Middle frontal gyrus (tissue), 1 donor: Measurements from ENCODE around the gene ABI1.

Experiments used
- DNase-seq: peaks from one replicate; pipeline ENCODE4 v3.0.0-alpha.2; 2015; ENCODE audit warnings: low spot score; ENCODE audit errors: extremely low spot score

Gene ABI1

DNA sequence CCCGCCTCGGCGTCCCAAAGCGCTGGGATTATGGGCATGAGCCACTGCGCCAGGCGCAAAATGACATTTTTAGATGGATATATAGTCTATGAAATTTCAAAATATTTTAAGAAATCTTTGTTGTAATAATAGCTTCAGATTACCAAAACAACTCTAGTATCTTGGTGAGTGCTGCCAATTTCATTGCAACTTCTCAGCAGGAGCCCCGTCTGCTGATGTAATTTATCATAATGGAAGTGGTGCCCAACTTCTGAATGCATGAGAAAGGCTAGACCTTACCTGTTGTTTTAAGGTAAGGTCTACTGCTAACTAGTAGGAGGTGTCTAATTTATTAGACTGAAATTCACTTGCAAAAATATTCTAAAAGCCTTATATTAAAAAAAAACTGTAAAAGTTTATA, 143.3 kb downstream of the ABI1 start:
- no peak for DNase-seq

DNA sequence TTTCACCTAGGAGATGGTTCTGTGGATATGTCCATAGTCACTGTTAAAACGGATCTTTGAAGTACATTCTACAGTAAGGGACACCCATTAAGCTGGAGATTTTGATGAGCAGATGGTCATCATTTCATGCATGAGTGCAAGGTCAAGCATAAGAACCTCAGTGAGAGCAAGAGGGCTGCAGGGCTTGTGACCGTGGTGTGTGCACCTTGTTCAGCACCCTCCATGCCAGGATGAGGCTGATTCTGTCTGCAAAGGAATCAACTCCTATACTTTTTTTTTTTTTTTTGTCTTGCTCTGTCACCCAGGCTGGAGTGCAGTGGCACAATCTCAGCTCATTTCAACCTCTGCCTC, 145.6 kb downstream of the ABI1 start:
- no peak for DNase-seq

DNA sequence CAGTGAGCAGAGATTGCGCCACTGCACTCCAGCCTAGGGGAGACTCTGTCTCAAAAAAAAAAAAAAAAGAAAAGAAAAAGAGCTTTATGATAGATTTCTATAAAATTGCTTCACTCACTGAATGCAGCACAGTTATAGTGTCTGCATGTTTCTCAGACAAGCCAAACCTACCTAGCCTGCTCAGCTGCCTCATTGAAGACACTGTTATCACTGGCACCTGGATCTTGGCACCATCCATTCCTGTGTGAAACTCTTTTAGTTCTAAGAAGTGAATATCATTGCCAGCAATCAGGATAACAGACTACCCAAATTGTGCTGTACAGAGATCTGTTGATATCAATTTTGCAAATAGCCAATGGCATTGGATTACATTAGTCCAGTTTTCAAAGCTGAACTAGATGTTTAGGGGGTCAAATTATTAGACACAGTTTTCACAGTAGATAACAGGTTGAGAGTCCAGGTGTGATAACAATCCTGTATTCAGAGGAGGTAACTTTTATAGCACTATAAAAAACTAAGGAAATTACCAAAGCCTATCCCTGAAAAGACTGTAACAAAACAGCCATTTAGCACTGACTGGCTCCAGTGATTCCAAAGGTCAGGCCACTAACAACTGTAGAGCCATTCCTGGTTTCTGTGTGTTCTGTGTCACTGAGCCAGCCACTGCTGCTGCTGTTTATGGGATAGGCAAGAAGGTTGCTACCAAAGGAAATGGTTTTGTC, 146.2 kb downstream of the ABI1 start:
- no peak for DNase-seq

DNA sequence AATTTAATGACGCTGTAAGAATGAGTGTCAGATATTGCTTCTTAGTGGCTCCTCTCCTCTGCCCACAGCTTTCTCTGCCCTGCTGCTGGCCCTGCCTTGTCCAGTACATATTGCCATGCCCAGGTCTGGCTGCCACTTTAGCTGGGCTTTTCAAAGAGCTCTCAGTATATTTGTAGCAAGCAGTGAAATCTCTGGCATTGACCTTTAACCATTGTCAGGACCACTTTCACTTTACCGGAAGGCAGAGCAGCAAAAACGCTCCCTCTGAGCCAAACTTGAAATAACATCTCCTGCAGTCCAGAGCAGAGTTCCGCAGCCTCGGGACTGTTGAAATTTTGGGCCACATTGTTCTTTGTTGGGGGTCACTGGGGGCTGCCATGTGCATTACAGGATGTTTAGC, 149.4 kb downstream of the ABI1 start:
- no peak for DNase-seq

DNA sequence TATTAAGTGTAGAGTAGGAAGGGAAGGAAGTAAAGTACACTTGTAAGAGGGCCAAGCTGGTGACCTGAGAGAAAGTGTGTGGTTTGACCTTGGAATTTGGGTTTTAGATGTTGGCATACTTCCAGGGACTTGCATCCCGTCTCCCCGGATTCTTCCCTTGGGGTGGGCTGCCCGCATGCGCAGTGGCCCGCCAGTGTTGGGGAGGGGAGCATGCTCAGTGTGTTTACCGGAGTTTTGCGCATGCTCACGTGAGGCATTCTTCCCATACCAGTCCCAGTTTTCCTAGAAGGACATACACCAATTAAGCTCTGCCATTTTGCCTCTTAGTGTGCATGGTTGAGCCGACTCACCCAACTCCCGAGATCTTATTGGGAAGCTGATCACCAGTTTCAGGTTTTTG, 153.8 kb downstream of the ABI1 start:
- DNase-seq = no peak

DNA sequence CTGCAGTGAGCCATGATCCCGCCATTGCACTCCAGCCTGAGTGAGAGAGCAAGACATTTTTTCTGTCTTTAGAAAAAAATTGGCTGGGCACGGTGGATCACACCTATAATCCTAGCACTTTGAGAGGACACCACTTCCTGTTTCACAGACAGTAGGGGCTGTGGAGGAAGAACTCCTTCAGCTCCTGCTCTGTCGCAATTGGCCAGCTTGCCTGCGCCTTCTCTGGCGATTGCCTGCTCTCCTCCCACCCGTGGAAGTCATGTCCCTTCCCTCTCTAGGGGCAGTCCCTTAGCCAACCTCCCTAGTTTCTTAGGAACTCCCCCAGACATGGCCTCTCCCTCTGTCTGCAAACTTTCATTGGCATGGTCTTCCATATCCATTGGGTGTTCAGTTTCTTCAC, 154.6 kb downstream of the ABI1 start:
- no peak for DNase-seq

DNA sequence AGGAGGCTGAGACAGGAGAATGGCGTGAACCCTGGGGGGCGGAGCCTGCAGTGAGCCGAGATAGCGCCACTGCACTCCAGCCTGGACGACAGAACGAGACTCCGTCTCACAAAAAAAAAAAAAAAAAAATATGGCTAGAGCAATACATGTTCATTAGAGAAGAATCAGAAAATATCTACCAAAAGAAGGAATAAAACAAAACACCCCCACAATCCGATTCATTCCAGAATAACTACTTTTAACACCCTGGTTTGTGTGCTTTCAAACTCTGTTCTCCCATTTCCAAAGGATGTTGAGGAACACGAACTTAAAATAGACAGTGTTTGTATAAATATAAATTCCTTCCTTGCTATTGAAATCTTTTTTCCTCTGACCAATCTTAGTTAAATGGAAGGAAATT, 156.8 kb downstream of the ABI1 start:
- no peak for DNase-seq

DNA sequence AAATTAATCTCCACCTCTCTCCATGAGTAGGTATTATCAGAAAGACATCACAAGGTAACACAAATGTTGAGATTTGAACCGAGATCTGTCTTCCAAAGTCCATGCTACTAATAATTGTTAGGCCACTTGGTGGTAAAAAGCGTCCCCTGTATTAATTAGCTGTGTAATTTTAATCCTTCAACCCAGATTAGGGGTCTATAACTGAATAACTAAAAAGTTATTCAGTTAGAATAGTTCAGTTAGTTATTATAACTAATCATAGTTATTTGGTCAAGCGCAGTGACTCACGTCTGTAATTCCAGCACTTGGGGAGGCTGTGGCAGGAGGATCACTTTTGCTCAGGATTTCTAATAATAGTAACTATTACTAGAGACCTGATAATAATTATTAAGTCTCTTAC, 157.7 kb downstream of the ABI1 start:
- DNase-seq = no peak

DNA sequence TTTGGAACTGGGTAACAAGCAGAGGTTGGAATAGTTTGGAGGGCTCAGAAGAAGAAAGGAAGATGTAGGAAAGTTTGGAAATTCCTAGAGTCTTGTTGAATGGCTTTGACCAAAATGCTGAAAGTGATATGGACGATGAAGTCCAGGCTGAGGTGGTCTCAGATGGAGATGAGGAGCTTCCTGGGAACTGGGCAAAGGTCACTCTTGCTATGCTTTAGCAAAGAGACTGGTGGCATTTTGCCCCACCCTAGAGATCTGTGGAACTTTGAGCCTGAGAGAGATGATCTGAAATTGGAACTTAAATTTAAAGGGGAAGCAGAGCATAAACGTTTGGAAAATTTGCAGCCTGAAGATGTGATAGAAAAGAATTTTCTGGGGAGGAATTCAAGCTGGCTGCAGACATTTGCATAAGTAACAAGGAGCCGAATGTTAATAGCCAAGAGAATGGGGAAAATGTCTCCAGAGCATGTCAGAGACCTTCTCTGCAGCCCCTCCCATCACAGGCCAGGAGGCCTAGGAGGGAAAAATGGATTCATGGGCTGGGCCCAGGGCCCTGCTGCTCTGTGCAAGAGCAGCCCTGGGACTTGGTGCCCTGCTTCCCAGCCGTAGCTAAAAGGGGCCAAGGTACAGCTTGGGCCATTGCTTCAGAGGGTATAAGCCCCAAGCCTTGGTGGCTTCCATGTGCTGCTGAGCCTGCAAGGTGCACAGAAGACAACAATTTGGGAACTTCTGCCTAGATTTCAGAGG, 159.7 kb downstream of the ABI1 start:
- DNase-seq = no peak

DNA sequence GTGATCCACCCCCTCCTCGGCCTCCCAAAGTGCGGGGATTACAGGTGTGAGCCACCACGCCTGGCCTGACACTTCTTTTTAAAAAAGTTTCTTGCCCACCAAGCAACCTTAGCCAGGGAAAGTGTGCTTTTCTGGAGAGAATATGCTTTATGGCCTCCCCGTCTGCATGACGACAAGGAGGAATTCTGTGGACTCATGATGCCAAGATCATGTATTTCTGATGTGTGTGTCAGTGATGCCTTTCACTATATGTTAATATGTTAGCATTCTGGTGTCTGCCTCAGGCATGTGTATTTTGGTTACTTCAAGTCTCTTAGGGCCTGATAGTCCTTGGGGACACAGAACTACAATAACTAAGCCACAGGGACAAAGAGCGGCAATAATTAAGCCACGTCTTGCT, 161.1 kb downstream of the ABI1 start:
- no peak for DNase-seq

DNA sequence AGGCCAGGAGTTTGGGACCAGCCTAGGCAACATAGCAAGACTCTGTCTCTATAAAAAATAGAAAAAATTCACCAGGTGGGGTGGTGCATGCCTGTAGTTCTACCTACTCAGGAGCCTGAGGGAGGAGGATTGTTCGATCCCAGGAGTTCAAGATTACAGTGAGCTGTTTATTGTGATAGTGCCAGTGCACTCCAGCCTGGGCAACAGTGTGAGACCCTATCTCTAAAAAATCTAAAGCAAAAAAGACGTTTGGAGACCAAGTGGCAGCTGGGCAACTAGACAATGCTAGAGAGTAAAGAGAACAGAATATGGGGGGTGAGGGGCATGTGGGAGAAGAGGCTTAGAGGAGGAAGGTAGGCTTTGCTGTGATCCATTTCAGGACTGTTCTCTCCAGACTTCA, 161.8 kb downstream of the ABI1 start:
- DNase-seq = no peak

DNA sequence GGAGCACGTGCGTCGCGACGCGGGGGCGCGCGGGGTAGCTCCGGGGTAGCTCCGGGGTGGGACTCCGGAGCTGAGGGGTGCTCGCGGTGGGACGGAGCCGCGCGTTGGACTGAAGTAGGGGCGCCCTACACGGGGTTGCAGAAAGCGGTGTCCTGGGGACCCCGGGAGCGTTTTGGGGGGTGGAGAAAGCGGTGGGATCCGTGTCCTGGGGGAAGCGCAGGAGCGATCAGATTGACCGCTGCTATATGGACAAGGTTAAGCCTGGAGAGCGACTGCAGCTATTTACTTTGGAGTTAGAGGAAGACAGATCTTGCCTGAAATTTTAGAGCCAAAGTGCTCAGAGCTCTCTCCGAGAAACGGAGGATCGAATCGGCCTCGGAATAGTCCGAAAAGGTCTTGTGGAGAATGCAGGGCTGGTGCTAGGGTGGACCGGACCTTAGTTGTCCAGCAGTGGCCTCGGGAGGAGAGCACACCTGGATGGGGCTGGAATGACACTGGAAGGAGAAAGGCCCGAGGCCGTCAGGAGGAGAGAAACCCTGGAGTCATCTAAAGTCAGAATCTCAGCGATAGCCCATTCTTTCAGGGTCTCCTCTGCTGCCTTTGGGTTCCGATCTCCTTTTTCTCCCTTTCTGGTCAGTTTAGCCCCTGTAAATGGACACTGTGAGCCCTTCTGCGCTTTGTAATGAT, 162.7 kb downstream of the ABI1 start:
- no peak for DNase-seq

DNA sequence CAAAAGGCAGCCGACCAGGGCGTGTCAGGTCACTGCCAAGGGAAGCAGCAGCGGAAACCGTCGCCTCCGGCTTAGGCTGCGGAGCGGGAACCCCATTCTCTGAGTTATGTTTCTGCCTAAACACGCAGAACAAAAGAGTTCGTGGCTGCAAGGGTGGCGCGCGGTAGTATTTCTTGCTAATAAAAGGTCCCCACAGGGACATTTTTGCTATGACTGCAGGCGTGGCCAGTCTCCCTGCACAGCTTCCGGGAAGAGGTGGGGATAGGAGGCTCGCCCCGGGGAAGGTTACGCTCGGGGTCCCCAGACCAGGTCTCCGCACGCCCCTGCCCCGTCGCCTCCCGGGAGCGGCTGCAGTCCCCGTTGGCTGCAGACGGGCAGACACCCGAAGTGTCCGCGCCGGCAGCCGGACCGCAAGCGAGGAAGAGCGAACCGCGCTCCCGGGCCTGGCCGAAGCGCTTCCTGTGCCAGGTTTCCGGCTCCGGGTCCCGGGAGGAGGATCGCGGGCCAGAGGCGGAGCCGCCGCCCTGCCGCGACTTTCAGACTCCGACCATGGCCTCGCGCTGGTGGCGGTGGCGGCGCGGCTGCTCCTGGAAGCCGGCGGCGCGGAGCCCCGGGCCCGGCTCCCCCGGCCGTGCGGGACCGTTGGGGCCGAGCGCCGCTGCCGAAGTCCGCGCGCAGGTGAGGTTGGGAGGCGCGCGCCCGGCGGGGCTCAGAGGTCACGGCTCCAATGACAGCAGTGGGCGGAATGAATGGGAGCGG, 163.4 kb downstream of the ABI1 start, which contains the start of gene PDSS1:
PDSS1 (plus strand) TSS at position 539 of the 759 bp plus-strand sequence; CDS start at position 550, 11 bp downstream.
- peak; percentile 40 for DNase-seq

DNA sequence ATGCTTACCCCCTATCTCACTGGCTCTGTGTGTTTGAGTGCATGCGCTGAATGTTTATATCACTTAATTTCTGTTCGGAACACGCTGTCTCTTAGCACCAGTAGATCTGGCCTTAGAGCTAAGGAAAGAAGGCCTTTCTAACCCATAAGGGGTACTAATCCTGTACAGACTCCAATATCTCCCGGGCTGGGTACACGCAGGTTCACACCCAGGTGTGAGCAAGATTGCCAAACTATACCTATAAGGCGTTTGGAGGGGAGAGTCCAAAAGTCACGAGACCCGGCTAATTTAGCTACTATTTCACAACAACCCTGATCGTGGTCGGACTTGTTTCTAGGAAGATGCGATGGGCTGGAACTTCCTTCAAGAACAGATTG, 164.0 kb downstream of the ABI1 start:
- no peak for DNase-seq
